Measurements from ENCODE around the gene FPGS.
"Not testable (repeated sequence)": the region's sequence is repeated elsewhere in the genome, so short reads cannot be mapped to it uniquely, and the experiment has no call there.

The FPGS gene

GRCh38 chr9:127835991-127836516 is 33.4 kb downstream of the FPGS start:
- Histone ChIP-seq H3K9ac (ENCODE audit: low read depth, low read length) (no peak overlapping the region), H3K4me2 (ENCODE audit: insufficient read depth, low read length) (no peak overlapping the region)
- DNase-seq, result no peak

DNA sequence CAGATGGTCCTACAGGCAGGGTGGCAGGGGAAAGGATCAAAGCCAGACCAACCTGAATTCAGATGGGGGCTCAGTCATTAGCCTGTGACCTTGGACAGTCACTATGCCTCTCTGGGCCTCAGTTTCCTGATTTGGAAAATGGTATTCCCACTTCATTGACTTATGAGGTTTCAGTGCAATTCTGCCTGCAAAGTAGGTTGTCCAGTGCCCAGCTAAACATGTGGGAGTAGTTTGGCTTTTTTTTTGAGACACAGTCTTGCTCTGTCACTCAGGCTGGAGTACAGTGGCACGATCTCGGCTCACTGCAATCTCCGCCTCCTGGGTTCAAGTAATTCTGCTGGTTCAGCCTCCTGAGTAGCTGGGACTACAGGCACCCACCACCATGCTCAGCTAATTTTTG is 33.9 kb downstream of the FPGS start:
- H3K27me3 ChIP-seq (ENCODE audit: insufficient read depth, low read length, poor library complexity); H3K4me3 ChIP-seq (ENCODE audit: low read depth in 1 of 2, low read length in 2 of 2); H3K9ac ChIP-seq (ENCODE audit: low read depth, low read length); H4K20me1 ChIP-seq (ENCODE audit: insufficient read depth, low read length); H2AFZ ChIP-seq (ENCODE audit: low read depth, low read length); H3K4me2 ChIP-seq (ENCODE audit: insufficient read depth, low read length); H3K4me1 ChIP-seq (ENCODE audit: insufficient read depth, low read length); DNase-seq; ATAC-seq (ENCODE audit: insufficient read depth, low read depth); H3K36me3 ChIP-seq (ENCODE audit: insufficient read depth, low read length); H3K9me3 ChIP-seq (ENCODE audit: insufficient read depth, low read length, severe bottlenecking); H3K27ac ChIP-seq (ENCODE audit: low read length); H3K79me2 ChIP-seq (ENCODE audit: insufficient read depth, low read length): not testable (repeated sequence)

More at GRCh38 chr9:127835991-127836516, 33.4 kb downstream of the FPGS start:
- TF ChIP-seq CTCF (IDR thresholded peaks at IDR 0.05; ENCODE audit: borderline replicate concordance, extremely low read depth, low read length, poor library complexity, severe bottlenecking) (no peak), EZH2 (IDR thresholded peaks at IDR 0.05; ENCODE audit: borderline replicate concordance, low read depth, low read length, severe bottlenecking) (no peak)
- Histone ChIP-seq H3K4me1 (ENCODE audit: insufficient read depth, low read length) (no peaks in the 10 kb centered on the region), H3K79me2 (ENCODE audit: insufficient read depth, low read length) (no peaks in the 10 kb centered on the region), H3K36me3 (ENCODE audit: insufficient read depth, low read length) (no peaks in the 10 kb centered on the region), H3K4me3 (ENCODE audit: low read depth in 1 of 2, low read length in 2 of 2) (no peak overlapping the region), H3K9me3 (ENCODE audit: insufficient read depth, low read length, severe bottlenecking) (no peaks in the 10 kb centered on the region), H2AFZ (ENCODE audit: low read depth, low read length) (no peak overlapping the region), H3K27ac (ENCODE audit: low read length) (no peak overlapping the region), H3K27me3 (ENCODE audit: insufficient read depth, low read length, poor library complexity) (no peaks in the 10 kb centered on the region), H4K20me1 (ENCODE audit: insufficient read depth, low read length) (no peaks in the 10 kb centered on the region)
- no peak for ATAC-seq (ENCODE audit: insufficient read depth, low read depth)

DNA sequence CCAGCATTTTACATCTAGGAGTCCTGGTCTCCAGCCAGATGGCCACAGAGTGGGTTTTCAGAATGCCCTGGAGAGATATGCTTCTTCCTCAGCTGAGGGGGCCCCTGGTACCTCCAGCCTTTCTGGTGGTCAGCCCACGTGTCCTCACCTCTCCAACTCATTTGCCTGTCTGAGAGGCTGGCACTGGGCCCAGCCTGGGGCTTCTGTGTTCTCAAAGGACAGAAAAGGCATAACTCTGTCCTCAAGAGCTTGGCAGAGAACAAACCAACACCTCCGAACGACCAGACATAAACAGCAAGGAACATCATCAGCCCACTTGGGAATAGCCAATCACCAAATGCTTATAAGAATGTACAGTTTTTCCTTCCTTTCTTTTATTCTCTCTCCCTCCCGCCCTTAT is 34.7 kb downstream of the FPGS start:
- no peaks in the 10 kb centered on the region for H3K79me2 ChIP-seq (ENCODE audit: insufficient read depth, low read length)
- H4K20me1 ChIP-seq (ENCODE audit: insufficient read depth, low read length), result no peaks in the 10 kb centered on the region
- no peak overlapping the region for H3K9ac ChIP-seq (ENCODE audit: low read depth, low read length)
- TF ChIP-seq EZH2 (IDR thresholded peaks at IDR 0.05; ENCODE audit: borderline replicate concordance, low read depth, low read length, severe bottlenecking) (no peak), CTCF (IDR thresholded peaks at IDR 0.05; ENCODE audit: borderline replicate concordance, extremely low read depth, low read length, poor library complexity, severe bottlenecking) (no peak)
- H3K27me3 ChIP-seq (ENCODE audit: insufficient read depth, low read length, poor library complexity), result no peaks in the 10 kb centered on the region
- H3K36me3 ChIP-seq (ENCODE audit: insufficient read depth, low read length), result no peaks in the 10 kb centered on the region
- no peak overlapping the region for H3K4me3 ChIP-seq (ENCODE audit: low read depth in 1 of 2, low read length in 2 of 2)
- H3K9me3 ChIP-seq (ENCODE audit: insufficient read depth, low read length, severe bottlenecking), result no peaks in the 10 kb centered on the region
- no peaks in the 10 kb centered on the region for H3K4me1 ChIP-seq (ENCODE audit: insufficient read depth, low read length)
- H3K4me2 ChIP-seq (ENCODE audit: insufficient read depth, low read length), result no peak overlapping the region
- H2AFZ ChIP-seq (ENCODE audit: low read depth, low read length), result no peak overlapping the region
- no peak for ATAC-seq (ENCODE audit: insufficient read depth, low read depth)
- no peak overlapping the region for H3K27ac ChIP-seq (ENCODE audit: low read length)
- DNase-seq, result no peak

DNA sequence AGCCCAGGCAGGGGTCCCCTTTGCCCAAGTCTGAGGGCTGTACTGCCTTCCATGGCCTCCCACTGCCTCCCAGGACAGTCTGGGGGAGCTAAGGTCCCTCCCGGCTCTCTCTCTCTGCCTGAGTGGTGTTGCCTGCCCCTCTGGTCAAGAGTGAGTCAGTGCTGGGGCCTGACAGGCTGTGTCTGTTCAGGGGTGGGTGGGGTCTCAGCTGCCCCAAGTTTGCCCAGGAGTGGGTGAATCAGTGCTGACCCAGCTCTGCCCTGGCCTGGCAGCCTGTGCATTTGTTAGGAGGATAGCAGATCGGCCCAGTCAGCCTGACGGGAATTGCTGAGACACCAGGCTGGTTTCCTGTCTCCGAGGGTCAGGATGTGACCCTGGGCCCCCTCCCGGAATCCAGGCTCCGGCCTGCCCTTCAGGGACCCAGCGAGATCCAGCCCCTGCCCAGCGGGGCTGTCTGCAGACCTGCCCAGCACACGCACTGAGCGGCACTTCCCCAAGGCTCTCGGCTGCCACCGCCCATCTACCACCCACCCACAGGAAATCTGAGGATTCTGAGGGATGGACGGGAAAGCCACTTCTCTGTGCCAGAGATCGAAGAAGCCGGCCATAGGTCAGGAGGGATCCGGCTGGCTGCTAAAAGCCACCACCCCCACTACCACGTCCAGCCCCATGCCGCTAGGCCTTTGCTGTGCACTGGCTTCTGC is 35.8 kb downstream of the FPGS start:
- Histone ChIP-seq H3K4me3 (ENCODE audit: low read depth in 1 of 2, low read length in 2 of 2) (no peak overlapping the region), H3K9me3 (ENCODE audit: insufficient read depth, low read length, severe bottlenecking) (no peaks in the 10 kb centered on the region), H3K27me3 (ENCODE audit: insufficient read depth, low read length, poor library complexity) (no peaks in the 10 kb centered on the region), H2AFZ (ENCODE audit: low read depth, low read length) (no peak overlapping the region), H3K4me2 (ENCODE audit: insufficient read depth, low read length) (no peak overlapping the region), H3K27ac (ENCODE audit: low read length) (no peak overlapping the region), H3K9ac (ENCODE audit: low read depth, low read length) (no peak overlapping the region), H3K4me1 (ENCODE audit: insufficient read depth, low read length) (no peaks in the 10 kb centered on the region), H3K36me3 (ENCODE audit: insufficient read depth, low read length) (no peaks in the 10 kb centered on the region), H3K79me2 (ENCODE audit: insufficient read depth, low read length) (no peaks in the 10 kb centered on the region), H4K20me1 (ENCODE audit: insufficient read depth, low read length) (no peaks in the 10 kb centered on the region)
- TF ChIP-seq CTCF (IDR thresholded peaks at IDR 0.05; ENCODE audit: borderline replicate concordance, extremely low read depth, low read length, poor library complexity, severe bottlenecking), result no peak
- no peak for TF ChIP-seq EZH2 (IDR thresholded peaks at IDR 0.05; ENCODE audit: borderline replicate concordance, low read depth, low read length, severe bottlenecking)
- no peak for DNase-seq
- no peak for ATAC-seq (ENCODE audit: insufficient read depth, low read depth)

Data from DND-41 (cell line).